Measurements from ENCODE around the gene PDE4D.
A peak's percentile ranks its signal among the peaks of the same experiment; 100 is the strongest.
"Not testable (repeated sequence)": the region's sequence is repeated elsewhere in the genome, so short reads cannot be mapped to it uniquely, and the experiment has no call there.

Gene PDE4D

DNA sequence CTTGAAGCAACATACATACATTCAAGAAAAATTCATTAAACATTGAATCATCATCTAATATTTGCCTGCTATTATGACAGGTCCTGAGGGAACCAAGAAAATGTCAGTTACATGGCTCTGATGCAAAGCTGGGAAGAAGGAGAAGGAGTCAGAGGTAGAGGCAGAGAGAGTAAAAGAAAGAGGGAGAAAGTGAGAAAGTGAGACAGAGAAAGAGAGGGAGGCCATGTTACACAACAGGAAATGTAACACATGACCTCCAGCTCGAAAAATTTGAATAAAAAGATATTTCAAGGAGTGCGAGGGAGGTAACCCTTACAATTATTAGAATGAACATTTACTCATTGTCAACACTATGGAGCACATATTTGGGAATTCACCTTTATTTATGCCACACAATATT is 189.7 kb downstream of the PDE4D start:
- no peak for DNase-seq (ENCODE audit: low spot score)

- no peak for DNase-seq (ENCODE audit: low spot score)
Observed at GRCh38 chr5:59698207-59699178, 195.0 kb downstream of the PDE4D start.

DNA sequence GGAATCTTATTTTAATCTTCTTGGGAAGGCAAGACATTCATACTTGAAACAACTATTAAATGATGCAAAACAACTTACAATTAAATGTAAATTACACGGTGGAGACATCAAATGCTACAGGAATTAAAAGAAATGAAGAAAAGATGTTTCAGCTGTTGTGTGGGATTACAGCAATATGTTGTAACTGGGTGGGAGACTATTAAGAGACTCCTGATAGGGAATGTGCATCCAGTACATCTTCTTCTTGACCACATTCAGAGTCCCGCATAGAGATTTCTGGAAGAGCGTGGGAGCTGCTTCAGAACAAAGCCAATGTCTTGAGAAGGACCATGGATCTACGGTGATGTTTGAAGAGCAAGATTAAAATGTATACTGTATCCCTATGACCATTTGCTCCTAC is 199.1 kb downstream of the PDE4D start:
- no peak for DNase-seq (ENCODE audit: low spot score)

- DNase-seq (ENCODE audit: low spot score) = no peak
Observed at GRCh38 chr5:59693492-59694309, 199.8 kb downstream of the PDE4D start.

GRCh38 chr5:59685793-59686192 is 207.7 kb downstream of the PDE4D start:
- DNase-seq (ENCODE audit: low spot score) = no peak

- no peak for DNase-seq (ENCODE audit: low spot score)
Observed at GRCh38 chr5:59685191-59685530, 208.4 kb downstream of the PDE4D start.

DNA sequence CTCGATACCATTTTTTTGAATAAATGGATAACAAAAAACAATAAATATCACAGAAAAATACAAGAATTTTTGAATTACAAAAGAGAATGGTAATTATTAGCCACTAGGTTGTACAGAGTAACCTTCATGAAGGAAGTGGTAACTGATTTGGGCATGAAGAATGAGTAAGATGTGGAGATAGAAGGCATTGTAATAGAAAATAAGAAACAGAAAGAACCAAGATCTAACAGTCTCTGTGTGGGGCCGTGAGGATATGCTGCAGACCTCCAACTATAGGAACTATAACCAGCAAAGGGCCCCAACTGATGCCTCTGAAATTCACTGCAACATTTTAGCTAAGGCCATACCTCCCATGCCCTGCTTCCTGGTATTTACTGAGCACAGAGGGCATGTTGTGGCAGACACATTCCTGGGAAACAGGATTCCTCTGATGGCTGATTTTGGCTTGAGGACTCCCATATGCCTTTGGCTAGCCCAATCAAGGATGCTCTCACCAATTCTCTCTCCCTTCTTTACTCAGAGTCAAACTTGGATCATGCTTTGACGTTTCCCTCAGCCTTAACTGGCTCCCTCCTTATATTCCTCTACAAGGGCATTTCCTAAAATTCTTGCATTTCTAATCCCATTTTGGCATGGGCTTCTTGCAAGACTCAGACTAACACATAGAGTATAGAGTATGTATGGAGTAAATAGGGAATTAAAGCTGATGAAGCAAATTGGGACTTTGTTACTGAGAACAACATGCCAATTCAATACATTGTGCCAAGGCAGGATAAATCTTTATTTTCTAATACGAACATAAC is 208.9 kb downstream of the PDE4D start:
- DNase-seq (ENCODE audit: low spot score) = no peak

DNA sequence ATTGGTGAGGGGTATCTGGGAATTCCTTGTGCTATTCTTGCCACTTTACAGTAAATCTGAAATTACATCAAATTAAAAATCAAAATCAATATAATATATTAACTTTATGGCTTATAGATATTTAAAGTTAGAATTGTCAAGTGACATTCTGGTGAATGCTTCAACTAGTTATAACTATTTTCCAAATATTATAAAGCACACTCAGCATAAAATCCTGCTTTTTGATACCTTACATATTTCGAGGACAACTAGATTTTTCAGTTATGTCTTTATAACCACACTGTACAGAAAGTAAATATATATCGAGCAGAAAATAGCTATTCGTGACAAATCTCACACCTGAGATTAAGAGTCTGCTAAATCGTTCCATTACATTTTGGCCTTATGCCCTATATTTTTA is 210.2 kb downstream of the PDE4D start:
- no peak for DNase-seq (ENCODE audit: low spot score)

GRCh38 chr5:59682542-59682941 is 211.0 kb downstream of the PDE4D start:
- DNase-seq (ENCODE audit: low spot score) = no peak

GRCh38 chr5:59678943-59679342 is 214.6 kb downstream of the PDE4D start:
- no peak for DNase-seq (ENCODE audit: low spot score)

- no peak for DNase-seq (ENCODE audit: low spot score)
Observed at GRCh38 chr5:59674763-59675162, 218.8 kb downstream of the PDE4D start.

GRCh38 chr5:59673438-59674058 is 220.0 kb downstream of the PDE4D start:
- peak; percentile 58 for DNase-seq (ENCODE audit: low spot score)

DNA sequence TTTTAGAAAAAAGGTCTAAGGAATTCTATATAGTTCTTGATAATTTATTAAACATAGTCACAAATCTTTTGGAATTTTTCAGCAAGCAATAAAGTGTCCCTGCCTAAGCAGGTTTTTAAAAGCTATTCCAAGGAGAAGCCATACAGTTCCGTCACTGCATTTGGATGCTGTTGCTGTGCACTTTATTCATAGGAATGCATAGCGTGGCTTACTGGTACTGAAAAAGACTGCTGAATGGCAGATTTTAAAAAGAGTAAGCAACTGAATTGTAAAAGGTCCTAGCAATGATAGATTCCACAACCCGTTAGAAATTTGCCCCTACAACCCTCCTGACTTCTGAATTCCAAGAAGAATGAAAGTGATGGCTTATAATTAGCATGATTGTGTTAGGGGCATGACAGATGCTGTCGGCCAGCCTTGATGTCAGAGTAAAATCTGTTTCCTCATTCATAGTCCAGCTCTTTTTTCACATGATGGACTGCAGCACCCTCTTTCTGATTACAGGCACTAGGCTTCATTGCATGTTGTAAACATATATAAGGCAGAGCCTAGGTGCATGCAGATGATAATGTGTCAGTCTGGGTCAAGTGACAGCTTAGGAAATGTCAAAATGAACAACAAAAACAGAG is 227.0 kb downstream of the PDE4D start:
- no peak for DNase-seq (ENCODE audit: low spot score)

DNA sequence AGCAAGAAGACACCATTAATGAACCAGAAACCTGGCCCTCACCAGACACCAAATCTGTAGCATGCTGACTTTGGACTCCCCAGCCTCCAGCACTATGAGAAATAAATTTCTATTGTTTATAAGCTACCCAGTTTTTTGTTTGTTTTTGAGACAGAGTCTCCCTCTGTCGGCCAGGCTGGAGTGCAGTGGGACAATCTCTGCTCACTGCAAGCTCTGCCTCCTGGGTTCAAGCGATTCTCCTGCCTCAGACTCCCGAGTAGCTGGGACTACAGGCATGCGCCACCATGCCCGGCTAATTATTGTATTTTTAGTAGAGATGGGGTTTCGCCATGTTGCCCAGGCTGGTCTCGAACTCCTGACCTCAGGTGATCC is 227.7 kb downstream of the PDE4D start:
- DNase-seq (ENCODE audit: low spot score) = not testable (repeated sequence)

- DNase-seq (ENCODE audit: low spot score) = no peak
Observed at GRCh38 chr5:59665086-59665831, 228.3 kb downstream of the PDE4D start.

DNA sequence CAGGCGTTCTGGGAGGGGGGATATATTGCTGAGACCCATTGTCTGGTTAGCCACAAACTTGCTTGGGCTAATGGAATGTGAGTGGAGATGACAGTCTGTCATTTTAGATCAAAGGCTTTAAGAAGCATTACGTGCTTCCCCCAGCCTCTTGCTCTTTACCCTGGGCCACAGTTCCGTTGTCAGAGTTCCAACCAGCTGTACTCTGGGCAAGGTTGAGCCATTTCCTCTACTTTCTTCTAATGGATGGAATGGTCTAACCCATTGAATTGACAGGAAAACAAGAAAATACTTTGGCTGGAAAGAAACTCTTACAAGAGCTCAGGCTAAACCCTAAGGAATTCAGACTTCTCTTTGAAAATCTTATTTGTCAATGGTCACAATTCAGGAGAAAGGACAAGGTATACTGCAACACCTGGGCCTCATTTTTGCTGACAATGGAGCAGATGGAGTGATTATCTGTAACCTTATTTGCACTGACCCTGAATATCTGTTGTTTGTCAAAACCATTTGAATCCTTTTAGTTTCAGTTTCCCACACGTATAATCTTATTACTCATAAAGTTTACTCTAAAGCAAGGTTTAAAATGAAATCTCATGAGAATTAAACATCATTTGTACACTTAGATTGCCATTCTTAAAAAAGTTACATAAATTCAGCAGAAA is 231.4 kb downstream of the PDE4D start:
- DNase-seq (ENCODE audit: low spot score) = no peak

DNA sequence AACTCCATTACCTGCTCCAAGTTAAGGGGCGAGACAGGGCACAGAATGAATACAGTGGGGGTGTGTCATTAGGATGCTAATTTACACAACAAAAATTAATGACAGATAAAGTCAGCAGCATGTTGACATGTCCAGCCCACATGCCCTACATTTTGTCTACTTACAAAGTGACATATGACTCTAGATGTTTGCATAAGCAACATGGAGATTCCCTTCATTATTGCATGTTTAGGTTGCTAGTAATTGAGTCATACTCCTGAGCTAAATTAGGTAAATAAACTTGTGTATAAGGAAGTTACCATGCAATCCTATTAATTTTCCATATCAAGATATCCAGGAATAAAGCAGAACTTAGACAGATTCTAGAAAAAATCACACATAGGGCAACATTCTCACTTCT is 232.2 kb downstream of the PDE4D start:
- DNase-seq (ENCODE audit: low spot score) = no peak

DNA sequence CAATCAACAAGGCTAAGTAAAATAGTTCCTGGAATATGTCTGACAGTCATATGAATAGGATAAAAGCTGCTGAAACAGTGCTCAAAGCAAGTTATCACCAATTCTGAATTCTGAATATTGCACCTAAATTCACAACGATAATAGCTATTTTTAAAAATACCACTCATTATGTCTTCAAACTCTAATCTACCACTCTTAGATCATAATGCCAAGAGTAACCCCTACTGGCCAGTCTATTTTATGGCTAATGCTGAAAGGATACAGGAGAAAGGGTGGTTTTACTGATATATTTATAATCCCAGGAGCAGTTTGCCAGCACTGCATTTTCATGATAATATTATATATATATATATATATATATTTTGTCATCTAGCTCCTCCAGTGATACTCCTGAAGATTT is 232.8 kb downstream of the PDE4D start:
- DNase-seq (ENCODE audit: low spot score) = no peak

- DNase-seq (ENCODE audit: low spot score) = no peak
Observed at GRCh38 chr5:59656351-59657254, 236.9 kb downstream of the PDE4D start.

Data from globus pallidus (tissue), 1 donor.